Activated CD8-positive, alpha-beta memory T cell treated with anti-CD3 and anti-CD28 coated beads, Interleukin-2, amount 50 U/mL, for 1 hour (primary cell): ENCODE results near the gene INHBB.
"Not testable (repeated sequence)": the region's sequence is repeated elsewhere in the genome, so short reads cannot be mapped to it uniquely, and the experiment has no call there.

Experiments
- DNase-seq: peaks from one replicate; pipeline ENCODE4 v3.0.0-alpha.2; 2020; ENCODE audit errors: extremely low read depth

INHBB gene

GRCh38 chr2:120346026-120346666 lies at the start of gene INHBB:
TSS of gene INHBB (plus strand) at chr2:120346136. CDS start at chr2:120346189, 53 bp downstream.
- no peak for DNase-seq

DNA sequence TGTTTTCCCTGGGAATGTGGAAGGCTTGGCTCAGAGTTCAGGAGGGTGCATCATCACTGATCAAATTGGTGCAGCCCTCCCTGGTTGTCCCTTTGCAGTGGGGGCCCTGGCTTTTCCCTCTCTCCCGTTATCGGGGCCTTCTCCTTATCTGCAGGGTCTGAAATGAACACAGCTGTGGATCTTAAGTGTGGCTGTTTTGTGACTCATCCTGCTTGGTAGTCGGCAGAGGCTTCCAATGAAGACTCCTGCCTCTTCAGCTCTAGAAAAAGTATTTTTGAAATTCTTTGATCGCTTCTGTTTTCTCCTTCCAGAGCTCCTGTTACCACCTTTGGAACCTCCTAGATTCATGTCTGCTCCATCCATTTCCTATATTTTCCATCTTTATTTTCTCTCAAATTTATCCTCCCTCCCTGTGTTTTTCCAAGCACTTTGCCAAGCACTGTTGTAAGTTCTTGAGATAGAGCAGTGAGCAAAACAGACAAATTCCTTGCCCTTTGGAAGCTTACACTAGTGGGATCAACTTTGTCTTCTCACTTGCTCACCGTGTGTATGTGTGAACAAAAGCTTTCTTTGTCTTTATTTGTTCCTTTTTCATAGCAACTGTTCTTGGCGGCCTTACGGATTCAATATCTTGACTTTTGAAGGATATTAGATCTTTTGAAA lies 47.6 kb upstream of the INHBB start:
- DNase-seq: no peak

DNA sequence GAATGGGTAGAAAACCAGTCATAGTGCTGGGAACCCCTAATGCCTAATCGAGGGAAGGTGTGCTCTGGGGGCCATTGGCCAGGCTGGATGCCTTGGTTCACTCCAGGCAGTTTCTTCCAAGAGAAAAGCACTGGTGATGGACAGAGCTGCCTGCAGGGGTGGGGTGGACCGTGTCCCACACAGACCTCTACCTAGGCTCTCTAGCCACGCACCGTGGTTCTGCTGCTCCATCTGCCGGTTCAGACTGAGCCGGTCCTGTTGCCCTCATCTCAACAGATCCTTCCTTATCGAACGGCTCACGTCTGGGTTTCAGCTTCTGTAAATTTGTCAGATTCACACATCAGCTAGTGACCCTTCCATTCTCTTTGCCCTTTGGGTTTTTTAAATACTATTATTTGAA lies 46.9 kb upstream of the INHBB start:
- no peak for DNase-seq

DNA sequence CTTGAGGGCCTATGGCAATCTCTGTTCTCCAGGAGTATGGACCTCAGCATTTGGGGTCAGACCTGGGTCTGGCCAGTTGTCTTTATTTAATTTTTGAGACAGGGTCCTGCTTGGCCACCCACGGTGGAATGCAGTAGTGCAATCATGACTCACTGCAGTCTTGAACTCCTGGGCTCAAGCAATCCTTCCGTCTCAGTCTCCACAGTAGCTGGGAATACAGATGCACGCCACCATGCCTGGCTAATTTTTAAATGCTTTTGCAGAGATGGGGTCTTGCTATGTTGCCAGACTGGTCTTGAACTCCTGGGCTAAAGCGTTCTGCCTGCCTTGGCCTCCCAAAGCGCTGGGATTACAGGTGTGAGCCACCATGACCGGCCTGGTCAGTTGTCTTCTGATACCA lies 46.4 kb upstream of the INHBB start:
- DNase-seq: no peak

DNA sequence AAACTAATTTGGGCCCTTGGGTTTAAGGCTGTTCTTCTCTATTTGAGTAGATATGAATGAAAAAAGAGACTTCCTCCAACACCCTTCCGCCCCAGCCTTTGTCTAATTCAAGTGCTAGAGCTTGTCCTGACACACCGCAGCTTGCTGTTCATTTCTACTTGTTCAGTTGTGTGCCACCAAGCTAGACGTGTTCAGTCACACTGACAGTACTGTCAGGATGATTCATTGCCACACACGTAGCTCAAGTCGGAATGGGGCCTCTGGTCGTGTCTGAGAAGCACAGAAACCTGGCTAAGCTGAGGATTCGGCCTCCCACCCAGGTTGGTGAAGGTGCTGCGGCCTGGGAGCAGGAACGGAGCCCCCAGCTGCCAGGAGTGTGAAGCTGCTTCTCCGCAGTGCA lies 45.6 kb upstream of the INHBB start:
- DNase-seq: no peak

DNA sequence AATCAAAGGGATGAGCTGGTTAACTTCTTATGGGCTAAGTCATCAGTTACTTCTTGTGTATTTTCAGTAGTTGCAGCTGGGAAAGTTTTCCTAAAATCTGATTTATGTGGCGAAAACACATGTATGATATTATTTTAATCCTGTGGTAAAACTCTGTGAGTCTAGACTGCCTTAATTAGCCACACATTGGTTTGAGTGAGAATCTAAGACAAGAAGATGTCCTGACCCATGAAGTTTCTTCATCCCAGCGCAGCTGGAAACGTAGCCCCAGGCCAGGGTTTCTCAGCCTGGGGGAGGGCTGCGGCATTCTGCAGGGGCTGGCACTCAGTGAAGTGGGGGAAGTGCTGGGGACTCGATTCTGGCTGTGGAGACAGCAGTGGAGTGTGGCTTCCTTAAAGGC lies 44.7 kb upstream of the INHBB start:
- no peak for DNase-seq

- DNase-seq: no peak
Measured at GRCh38 chr2:120302301-120302700, 43.6 kb upstream of the INHBB start.

DNA sequence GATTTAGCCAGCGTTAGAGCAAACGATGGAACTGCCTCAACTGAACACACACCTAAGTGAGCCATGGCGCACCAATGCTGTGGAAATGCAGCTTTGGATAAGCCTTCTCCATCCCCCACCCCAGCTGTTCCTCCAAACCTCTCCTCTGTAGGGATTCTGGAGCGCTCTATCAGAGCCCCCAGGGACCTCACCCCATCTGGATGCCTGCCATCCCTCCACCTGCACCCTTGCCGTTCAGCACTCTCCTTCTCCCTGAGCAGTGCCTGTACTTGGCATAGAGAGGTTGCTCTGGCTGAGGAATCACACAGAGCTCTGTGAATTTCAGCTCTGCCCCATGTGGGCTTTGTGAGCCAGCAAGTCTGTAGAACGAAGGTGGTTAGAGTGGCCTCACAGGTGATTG lies 42.8 kb upstream of the INHBB start:
- no peak for DNase-seq

DNA sequence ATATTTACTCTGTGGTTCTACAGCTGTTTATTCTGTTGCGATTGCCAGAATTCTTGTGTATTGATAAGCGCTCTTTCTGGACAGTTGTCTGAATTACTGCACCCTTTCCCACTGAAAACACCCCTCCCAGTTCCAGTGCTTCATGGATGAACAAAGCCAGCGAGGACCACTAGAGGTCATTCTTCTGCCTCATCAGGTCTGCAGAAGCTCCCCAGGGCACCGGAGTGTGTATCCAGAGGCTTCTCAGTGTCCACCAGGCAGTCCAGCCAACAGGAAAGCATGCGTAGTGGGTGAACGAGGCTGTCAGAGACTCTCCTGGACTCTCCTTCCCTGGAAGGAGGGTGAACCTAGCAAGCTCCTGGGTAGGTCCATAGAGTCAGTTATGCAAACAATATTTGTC lies 40.6 kb upstream of the INHBB start:
- DNase-seq: no peak

DNA sequence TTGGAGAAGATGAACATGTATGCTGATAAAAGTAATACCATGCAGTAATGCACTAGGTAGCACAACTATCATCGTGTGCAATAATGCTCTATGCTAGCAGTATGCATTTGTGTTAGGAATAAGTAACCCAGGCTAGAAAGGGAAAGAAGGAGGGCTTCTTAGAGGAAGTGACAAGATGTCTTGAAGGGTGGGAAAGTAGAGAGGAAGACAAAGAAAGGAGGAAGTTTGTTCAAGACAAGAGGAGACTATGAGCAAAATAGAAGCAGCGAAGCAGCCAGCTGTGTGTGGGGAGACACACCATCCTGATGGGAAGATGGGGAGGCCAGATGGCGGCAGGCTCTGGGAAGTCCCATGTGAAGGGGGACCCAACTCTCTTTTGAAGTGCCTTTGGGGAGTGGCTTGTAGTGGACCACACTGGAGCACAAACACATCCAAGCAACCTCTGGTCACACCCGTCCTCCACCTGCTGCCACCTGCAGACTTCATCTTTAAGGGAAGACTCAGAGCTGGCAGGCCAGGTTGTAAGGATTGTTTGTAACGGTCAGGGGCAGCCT lies 39.9 kb upstream of the INHBB start:
- no peak for DNase-seq

DNA sequence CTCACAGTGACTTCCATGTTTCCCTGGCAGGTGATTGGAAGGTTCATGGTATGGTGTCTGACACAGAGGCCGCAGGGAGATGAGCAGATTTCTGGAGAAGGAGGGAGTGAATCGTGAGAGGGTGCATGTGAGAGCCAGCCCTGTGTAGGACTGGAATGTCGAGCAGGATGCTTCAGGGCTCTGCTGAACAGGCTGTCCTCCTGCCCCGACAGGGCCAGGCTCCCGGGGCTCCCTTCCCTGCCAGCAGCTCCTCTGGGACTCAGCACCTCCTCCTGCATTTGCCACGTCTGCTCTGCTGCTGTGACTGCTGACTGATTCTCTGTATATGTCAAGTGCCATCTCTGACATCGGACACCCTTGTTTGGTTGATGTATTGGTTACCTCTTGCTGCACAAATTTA lies 38.5 kb upstream of the INHBB start:
- DNase-seq: no peak

GRCh38 chr2:120308038-120308910 lies 37.7 kb upstream of the INHBB start:
- no peak for DNase-seq

GRCh38 chr2:120310136-120310535 lies 35.8 kb upstream of the INHBB start:
- no peak for DNase-seq

DNA sequence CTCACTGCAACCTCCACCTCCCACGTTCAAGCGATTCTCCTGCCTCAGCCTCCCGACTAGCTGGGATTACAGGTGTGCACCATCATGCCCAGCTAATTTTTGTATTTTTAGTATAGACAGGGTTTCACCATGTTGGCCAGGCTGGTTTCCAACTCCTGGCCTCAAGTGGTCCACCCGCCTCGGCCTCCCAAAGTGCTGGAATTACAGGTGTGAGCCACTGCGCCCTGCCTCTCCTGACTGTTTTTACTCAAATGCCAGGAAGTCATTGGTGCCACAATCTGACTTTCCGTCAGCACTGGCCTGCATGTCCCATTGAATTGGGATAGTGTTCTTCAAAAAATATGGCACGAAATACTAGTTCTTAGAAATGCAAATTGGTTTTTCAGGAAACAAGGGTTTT lies 35.1 kb upstream of the INHBB start:
- DNase-seq: not testable (repeated sequence)

GRCh38 chr2:120312076-120312475 lies 33.9 kb upstream of the INHBB start:
- DNase-seq: no peak

DNA sequence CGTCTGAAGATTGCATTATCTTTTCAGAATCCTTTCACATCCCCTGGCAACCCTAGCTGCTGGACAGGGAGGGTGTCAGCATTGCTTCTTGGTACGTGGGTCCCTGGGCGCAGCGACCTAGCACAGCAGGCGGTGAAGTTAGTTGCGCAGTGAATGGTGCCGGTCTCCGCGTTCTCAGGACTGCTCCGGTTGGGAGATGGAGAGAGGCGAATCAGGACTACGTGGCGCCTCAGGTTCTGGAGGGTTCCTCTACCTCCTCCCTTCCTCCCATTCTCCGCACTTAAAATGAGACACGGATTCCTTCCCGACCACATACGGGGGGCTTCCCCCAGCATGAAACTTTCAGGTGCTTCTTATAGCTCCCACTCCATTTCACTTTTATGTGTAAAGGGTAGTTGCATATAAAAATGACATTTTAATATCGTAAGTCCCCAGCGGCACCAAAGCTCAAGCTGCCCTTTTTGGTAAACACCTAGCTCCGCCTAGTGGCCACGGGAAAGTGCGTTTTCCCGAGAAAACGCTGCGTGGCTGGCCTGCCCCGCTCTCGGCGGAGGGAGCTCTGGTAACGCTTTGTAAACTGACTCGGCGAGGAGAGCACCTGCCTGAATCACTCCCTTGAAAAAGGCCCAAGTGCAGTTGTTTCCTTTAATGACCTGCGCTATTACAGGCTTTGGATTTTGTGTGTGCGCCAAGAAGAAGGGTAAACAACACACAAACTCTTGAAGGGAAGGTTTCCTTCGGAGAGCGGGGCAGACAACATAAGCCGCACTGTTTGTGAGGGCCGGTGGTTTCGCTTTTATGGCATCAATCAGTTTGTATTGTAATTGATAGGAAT lies 32.9 kb upstream of the INHBB start:
- peak; percentile 35 for DNase-seq

GRCh38 chr2:120313695-120314615 lies 32.0 kb upstream of the INHBB start:
- no peak for DNase-seq

GRCh38 chr2:120314690-120315366 lies 31.1 kb upstream of the INHBB start:
- no peak for DNase-seq

DNA sequence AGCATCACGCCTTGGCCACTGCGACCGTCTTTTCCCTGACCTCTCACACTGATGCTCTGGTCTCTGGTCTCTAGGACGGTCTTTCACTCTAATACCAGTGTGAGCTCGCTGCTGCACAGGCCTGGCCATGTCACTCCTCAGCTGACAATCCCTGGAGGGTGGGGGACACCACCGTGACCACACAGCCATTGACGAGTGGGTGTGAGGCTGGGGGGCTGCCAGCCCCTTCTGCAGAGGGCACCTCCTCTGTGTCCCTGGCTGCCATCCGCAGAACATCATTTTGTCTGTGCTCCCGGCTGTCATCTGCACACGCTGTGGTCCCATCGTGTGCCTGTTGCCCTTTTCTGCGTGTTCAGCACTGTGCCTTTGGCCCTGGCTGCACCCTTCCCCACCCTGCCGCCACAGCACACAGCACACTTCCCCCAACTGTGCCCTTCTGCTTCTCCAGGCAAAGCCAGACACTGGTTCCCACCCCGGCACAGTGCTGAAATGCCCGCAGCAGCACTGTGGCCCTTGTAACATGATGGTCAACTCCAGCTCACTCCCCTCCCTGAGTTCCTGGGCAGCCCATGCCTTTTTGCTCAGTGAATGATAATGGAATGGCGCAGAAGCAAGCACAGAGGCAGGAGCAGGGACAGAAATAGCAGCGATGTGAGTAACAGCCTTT lies 30.4 kb upstream of the INHBB start:
- no peak for DNase-seq
